Peyer's patch (tissue), 4 donors: Measurements from ENCODE around the gene CFD.

Experiments used
- CTCF ChIP-seq, 6 experiments: fragments of 450-650 bp in 4 of 6; fragments of 200-600 bp in 2 of 6; sonication (generic) in 1 of 6; IDR thresholded peaks; one replicate each; pipeline ENCODE4 v1.5.1; 2017 to 2019; ENCODE audit warnings: antibody characterized with exemption in 6 of 6, mild to moderate bottlenecking in 3 of 6, moderate library complexity in 1 of 6
- POLR2A ChIP-seq, 2 donors: fragments of 450-650 bp; IDR thresholded peaks; one replicate each; pipeline ENCODE4 v1.5.1; 2017; ENCODE audit warnings: antibody characterized with exemption in 2 of 2, mild to moderate bottlenecking in 2 of 2, moderate library complexity in 2 of 2

GRCh38 chr19:810883-811489, 48.5 kb upstream of the CFD start:
- TF ChIP-seq CTCF (IDR thresholded peaks at IDR 0.05): no peak
- TF ChIP-seq POLR2A (IDR thresholded peaks at IDR 0.05): no peak
